AG09309 (cell line): ENCODE measurements around the gene NOTCH4.

Source experiments
- DNase-seq: peaks from one replicate; pipeline ENCODE4 v3.0.0-alpha.2; 2010; ENCODE audit warnings: low read depth
- H3K4me3 ChIP-seq: 2 replicates; pipeline ENCODE4 v1.5.1; 2011; ENCODE audit warnings: mild to moderate bottlenecking, low read depth, low read length, moderate library complexity; ENCODE audit not compliant: control insufficient read depth
- TF ChIP-seq, protein P1 (sequence below): IDR thresholded peaks from 2 replicates; pipeline ENCODE4 v1.5.1; 2011; ENCODE audit warnings: mild to moderate bottlenecking, low read depth, low read length, inconsistent platforms; ENCODE audit not compliant: insufficient read depth, control insufficient read depth; ENCODE audit errors: missing control alignments

The NOTCH4 gene

DNA sequence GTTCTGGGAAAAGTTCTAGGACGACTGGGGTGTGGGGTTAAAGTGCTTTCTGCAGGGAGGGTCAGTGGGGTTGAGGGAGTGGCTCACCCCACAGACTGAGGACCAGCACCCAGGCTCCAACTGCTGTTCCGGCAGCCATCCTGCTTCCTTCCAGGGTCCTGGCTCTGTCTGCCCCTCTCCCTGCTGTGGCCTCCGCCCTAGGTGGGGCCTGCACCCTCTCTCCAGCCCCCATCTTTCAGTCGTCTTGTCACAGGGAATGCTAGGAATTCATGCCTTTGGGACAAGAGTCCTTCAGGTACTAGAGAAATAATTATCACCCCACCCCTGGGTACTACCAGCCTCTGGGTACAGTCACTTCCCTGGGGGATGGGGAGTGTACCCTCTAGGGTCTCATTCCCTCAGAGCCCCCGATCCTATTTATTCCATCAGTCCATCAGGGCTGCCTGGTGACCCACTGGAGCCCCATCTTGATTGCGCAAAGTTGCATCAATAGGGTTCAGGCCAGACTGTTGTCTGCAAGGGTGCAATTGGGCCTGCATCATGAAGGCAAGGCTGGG is 39.7 kb downstream of the NOTCH4 start, which contains the start of gene AGER:
Gene AGER (minus strand): TSS at position 170 of the 557 bp plus-strand sequence. CDS start 31 bp downstream, at position 139.
- H3K4me3 ChIP-seq: no peak within 1 kb of the TSS
- DNase-seq: no peak
- TF ChIP-seq, protein P1, sequence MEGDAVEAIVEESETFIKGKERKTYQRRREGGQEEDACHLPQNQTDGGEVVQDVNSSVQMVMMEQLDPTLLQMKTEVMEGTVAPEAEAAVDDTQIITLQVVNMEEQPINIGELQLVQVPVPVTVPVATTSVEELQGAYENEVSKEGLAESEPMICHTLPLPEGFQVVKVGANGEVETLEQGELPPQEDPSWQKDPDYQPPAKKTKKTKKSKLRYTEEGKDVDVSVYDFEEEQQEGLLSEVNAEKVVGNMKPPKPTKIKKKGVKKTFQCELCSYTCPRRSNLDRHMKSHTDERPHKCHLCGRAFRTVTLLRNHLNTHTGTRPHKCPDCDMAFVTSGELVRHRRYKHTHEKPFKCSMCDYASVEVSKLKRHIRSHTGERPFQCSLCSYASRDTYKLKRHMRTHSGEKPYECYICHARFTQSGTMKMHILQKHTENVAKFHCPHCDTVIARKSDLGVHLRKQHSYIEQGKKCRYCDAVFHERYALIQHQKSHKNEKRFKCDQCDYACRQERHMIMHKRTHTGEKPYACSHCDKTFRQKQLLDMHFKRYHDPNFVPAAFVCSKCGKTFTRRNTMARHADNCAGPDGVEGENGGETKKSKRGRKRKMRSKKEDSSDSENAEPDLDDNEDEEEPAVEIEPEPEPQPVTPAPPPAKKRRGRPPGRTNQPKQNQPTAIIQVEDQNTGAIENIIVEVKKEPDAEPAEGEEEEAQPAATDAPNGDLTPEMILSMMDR: no peak

DNA sequence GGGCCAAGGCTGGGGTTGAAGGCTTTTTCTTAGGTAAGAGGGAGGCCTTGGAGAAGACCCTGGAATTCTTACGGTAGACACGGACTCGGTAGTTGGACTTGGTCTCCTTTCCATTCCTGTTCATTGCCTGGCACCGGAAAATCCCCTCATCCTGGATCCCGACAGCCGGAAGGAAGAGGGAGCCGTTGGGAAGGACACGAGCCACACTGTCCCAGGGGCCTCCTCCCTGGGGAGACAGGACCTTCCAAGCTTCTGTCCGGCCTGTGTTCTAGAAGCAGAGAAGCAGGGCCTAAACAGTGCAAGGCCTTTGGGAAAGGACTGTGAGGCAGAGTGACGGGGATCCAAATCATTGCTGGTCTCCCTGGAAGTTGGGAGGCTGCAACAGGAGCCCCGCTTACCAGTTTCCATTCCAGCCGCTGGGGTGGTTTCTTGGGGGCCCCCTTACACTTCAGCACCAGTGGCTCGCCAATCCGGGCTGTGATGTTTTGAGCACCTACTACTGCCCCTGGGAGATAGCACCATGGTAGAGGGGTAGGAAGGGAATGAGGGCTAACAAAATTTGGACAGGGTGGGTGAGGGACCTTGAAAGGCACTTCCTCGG is 40.3 kb downstream of the NOTCH4 start:
- TF ChIP-seq, protein P1: no peak
- DNase-seq: no peak

DNA sequence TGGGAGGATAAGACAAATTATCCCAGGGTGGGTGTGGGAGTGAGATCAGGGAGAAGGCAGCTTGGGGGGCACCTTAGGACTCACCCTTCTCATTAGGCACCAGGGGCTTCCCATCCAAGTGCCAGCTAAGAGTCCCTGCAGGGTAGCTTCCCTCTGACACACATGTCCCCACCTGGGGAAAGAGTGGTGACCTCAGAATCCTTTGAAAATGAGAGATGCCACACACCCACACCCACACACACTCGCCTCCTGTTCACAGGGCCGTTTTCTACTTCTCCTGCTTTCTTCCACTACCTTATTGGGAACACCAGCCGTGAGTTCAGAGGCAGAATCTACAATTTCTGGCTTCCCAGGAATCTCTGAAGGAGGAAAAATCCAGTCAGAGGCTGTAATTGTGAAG is 40.8 kb downstream of the NOTCH4 start:
- DNase-seq: no peak
- TF ChIP-seq, protein P1: no peak

More for the DNA sequence above, 40.3 kb downstream of the NOTCH4 start:
- H3K4me3 ChIP-seq: no peak overlapping the region

DNA sequence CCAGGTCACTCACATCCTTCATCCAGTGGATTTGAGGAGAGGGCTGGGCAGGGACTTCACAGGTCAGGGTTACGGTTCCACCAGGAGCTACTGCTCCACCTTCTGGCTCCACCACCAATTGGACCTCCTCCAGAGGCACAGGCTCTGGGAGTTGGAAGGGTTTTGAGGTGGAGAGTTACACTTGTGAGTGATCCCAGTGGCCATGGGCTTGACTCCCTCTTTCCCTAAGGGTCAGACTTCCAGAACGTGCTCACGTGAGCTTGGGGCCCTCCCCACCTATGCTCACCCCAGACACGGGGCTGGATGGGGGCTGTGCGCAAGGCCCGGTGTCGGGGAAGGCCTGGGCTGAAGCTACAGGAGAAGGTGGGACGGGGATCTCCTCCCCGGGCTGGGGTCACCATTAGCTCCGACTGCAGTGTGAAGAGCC is 41.3 kb downstream of the NOTCH4 start:
- no peak overlapping the region for H3K4me3 ChIP-seq
- DNase-seq: no peak
- TF ChIP-seq, protein P1: no peak

More for the DNA sequence above, 40.8 kb downstream of the NOTCH4 start:
- H3K4me3 ChIP-seq: no peak overlapping the region

DNA sequence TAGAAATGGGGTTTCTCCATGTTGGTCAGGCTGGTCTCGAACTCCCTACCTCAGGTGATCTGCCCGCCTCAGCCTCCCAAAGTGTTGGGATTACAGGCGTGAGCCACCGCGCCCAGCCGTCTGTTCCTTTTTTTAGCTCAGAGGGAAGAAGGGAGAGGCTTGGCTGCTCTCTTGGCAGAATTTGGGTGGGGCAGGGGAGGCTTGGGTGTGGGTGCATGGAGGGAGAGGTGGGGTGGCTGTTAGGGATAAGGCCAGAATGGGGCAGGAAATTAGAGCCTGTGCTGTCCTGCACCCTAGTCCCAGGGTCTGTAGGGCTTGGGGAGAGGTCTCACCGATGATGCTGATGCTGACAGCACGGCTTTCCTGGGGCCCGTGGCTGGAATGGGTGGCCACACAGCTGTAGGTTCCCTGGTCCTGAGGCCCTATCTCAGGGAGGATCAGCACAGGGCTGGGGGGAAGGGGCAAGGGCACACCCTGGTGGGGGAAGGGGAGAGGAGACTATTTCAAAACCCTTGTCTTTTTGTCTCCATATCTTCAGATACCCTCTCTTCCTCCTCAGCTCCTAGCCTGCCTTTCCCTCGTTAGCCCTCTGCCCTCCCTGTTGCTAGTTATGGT is 41.8 kb downstream of the NOTCH4 start:
- TF ChIP-seq, protein P1: no peak
- no peak for DNase-seq
- no peak overlapping the region for H3K4me3 ChIP-seq

DNA sequence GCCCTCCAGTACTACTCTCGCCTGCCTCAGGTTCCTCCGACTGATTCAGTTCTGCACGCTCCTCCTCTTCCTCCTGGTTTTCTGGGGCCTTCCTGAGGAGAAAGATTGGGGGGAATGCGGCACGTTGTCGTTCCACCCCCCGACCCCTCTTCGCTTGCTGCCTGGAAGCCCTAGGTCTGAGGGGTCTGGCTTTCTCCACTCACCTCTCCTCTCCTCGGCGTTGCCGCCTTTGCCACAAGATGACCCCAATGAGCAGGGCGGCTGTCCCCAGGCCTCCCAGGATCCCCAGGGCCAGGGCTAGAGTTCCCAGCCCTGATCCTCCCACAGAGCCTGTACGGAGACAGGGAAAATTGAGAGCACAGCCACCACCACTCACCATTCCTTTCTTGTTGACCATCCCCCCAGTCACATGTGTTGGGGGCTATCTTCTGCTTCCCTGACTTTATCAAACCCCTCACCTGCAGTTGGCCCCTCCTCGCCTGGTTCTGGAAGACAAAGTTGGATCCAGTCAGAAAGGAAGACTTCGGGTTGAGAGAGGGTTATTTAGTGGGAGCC is 42.6 kb downstream of the NOTCH4 start:
- DNase-seq: no peak
- no peak overlapping the region for H3K4me3 ChIP-seq
- TF ChIP-seq, protein P1: no peak
